Measurements from ENCODE around the gene TTC28. TPM values are rescaled to one million over a fixed set of nuclear protein-coding genes. Genes with fewer than 3 reads are reported as not detected.

The TTC28 gene
- total RNA-seq, 1 donor from 2014 or later = 23.2 TPM

GRCh38 chr22:28103596-28103995 lies 576.0 kb downstream of the TTC28 start:
- no peaks in the 10 kb centered on the region for H3K27me3 ChIP-seq (ENCODE audit: insufficient read depth, low read length)
- FAIRE-seq (no peak), DNase-seq (ENCODE audit: low read depth) (no peak)
- no peak overlapping the region for H3K9ac ChIP-seq (ENCODE audit: low read length)
- H3K9me3 Mint-ChIP-seq (ENCODE audit: unreplicated experiment) = no peaks in the 10 kb centered on the region
- no peak for TF ChIP-seq EZH2 (IDR thresholded peaks at IDR 0.05; ENCODE audit: insufficient read depth, low read length)
- TF ChIP-seq CTCF (IDR thresholded peaks at IDR 0.05; ENCODE audit: insufficient read depth, low read depth, low read length) = no peak
- peaks cover 2% of the 10 kb centered on the region for H3K27me3 Mint-ChIP-seq (ENCODE audit: low read depth, unreplicated experiment)
- no peaks in the 10 kb centered on the region for H3K36me3 ChIP-seq (ENCODE audit: insufficient read depth, low read length)
- H3K4me2 ChIP-seq (ENCODE audit: low read length) = no peak overlapping the region
- no peaks in the 10 kb centered on the region for H4K20me1 ChIP-seq (ENCODE audit: insufficient read depth, low read length)
- H3K27ac Mint-ChIP-seq (ENCODE audit: unreplicated experiment) = no peak overlapping the region
- no peaks in the 10 kb centered on the region for H3K4me1 ChIP-seq (ENCODE audit: insufficient read depth, low read length)
- peaks cover 19% of the 10 kb centered on the region for H3K36me3 Mint-ChIP-seq (ENCODE audit: low read depth, unreplicated experiment)
- H3K27ac ChIP-seq (ENCODE audit: low read depth, low read length) = no peak overlapping the region
- H3K4me3 ChIP-seq (ENCODE audit: insufficient read depth, low read depth, low read length) = no peak overlapping the region
- no peaks in the 10 kb centered on the region for H3K9me3 ChIP-seq (ENCODE audit: insufficient read depth, low read depth, low read length)
- peaks cover 5% of the 10 kb centered on the region for H3K4me1 Mint-ChIP-seq (ENCODE audit: low read depth, unreplicated experiment)
- no peak overlapping the region for H2AFZ ChIP-seq (ENCODE audit: low read depth, low read length)
- H3K79me2 ChIP-seq (ENCODE audit: insufficient read depth, low read length) = no peaks in the 10 kb centered on the region
- H3K4me3 Mint-ChIP-seq (ENCODE audit: unreplicated experiment) = no peak overlapping the region

GRCh38 chr22:28102151-28102812 lies 577.4 kb downstream of the TTC28 start:
- H3K9ac ChIP-seq (ENCODE audit: low read length) = no peak overlapping the region
- Mint-ChIP-seq H3K27me3 (ENCODE audit: low read depth, unreplicated experiment) (peaks cover 2% of the 10 kb centered on the region), H3K27ac (ENCODE audit: unreplicated experiment) (no peak overlapping the region), H3K4me1 (ENCODE audit: low read depth, unreplicated experiment) (peaks cover 5% of the 10 kb centered on the region), H3K9me3 (ENCODE audit: unreplicated experiment) (no peaks in the 10 kb centered on the region), H3K4me3 (ENCODE audit: unreplicated experiment) (no peak overlapping the region), H3K36me3 (ENCODE audit: low read depth, unreplicated experiment) (peaks cover 21% of the 10 kb centered on the region)
- H3K4me1 ChIP-seq (ENCODE audit: insufficient read depth, low read length) = no peaks in the 10 kb centered on the region
- H2AFZ ChIP-seq (ENCODE audit: low read depth, low read length) = no peak overlapping the region
- no peaks in the 10 kb centered on the region for H3K9me3 ChIP-seq (ENCODE audit: insufficient read depth, low read depth, low read length)
- H4K20me1 ChIP-seq (ENCODE audit: insufficient read depth, low read length) = no peaks in the 10 kb centered on the region
- H3K4me3 ChIP-seq (ENCODE audit: insufficient read depth, low read depth, low read length) = no peak overlapping the region
- no peak overlapping the region for H3K4me2 ChIP-seq (ENCODE audit: low read length)
- no peak for TF ChIP-seq CTCF (IDR thresholded peaks at IDR 0.05; ENCODE audit: insufficient read depth, low read depth, low read length)
- no peak for TF ChIP-seq EZH2 (IDR thresholded peaks at IDR 0.05; ENCODE audit: insufficient read depth, low read length)
- no peaks in the 10 kb centered on the region for H3K79me2 ChIP-seq (ENCODE audit: insufficient read depth, low read length)
- H3K36me3 ChIP-seq (ENCODE audit: insufficient read depth, low read length) = no peaks in the 10 kb centered on the region
- no peaks in the 10 kb centered on the region for H3K27me3 ChIP-seq (ENCODE audit: insufficient read depth, low read length)
- H3K27ac ChIP-seq (ENCODE audit: low read depth, low read length) = no peak overlapping the region
- FAIRE-seq (no peak), DNase-seq (ENCODE audit: low read depth) (no peak)

GRCh38 chr22:28097627-28098026 lies 582.0 kb downstream of the TTC28 start:
- no peak for DNase-seq (ENCODE audit: low read depth)
- Mint-ChIP-seq H3K4me1 (ENCODE audit: low read depth, unreplicated experiment) (no peaks in the 10 kb centered on the region), H3K27ac (ENCODE audit: unreplicated experiment) (no peak overlapping the region), H3K36me3 (ENCODE audit: low read depth, unreplicated experiment) (peaks cover 9% of the 10 kb centered on the region), H3K4me3 (ENCODE audit: unreplicated experiment) (no peak overlapping the region), H3K27me3 (ENCODE audit: low read depth, unreplicated experiment) (no peaks in the 10 kb centered on the region), H3K9me3 (ENCODE audit: unreplicated experiment) (no peaks in the 10 kb centered on the region)
- Histone ChIP-seq H3K4me3 (ENCODE audit: insufficient read depth, low read depth, low read length) (no peak overlapping the region), H3K79me2 (ENCODE audit: insufficient read depth, low read length) (no peaks in the 10 kb centered on the region), H3K4me2 (ENCODE audit: low read length) (no peak overlapping the region), H3K27ac (ENCODE audit: low read depth, low read length) (no peak overlapping the region), H4K20me1 (ENCODE audit: insufficient read depth, low read length) (no peaks in the 10 kb centered on the region), H3K4me1 (ENCODE audit: insufficient read depth, low read length) (no peaks in the 10 kb centered on the region), H3K9me3 (ENCODE audit: insufficient read depth, low read depth, low read length) (no peaks in the 10 kb centered on the region), H3K36me3 (ENCODE audit: insufficient read depth, low read length) (no peaks in the 10 kb centered on the region), H3K9ac (ENCODE audit: low read length) (no peak overlapping the region), H2AFZ (ENCODE audit: low read depth, low read length) (no peak overlapping the region), H3K27me3 (ENCODE audit: insufficient read depth, low read length) (no peaks in the 10 kb centered on the region)
- TF ChIP-seq CTCF (IDR thresholded peaks at IDR 0.05; ENCODE audit: insufficient read depth, low read depth, low read length) = no peak
- no peak for TF ChIP-seq EZH2 (IDR thresholded peaks at IDR 0.05; ENCODE audit: insufficient read depth, low read length)
- FAIRE-seq = no peak
